Measurements from ENCODE around the gene TICAM1.
A peak's percentile ranks its signal among the peaks of the same experiment; 100 is the strongest.
"Not testable (repeated sequence)": the region's sequence is repeated elsewhere in the genome, so short reads cannot be mapped to it uniquely, and the experiment has no call there.

Gene TICAM1

GRCh38 chr19:4807188-4807587 lies 24.3 kb downstream of the TICAM1 start:
- no peak overlapping the region for H3K4me3 ChIP-seq (ENCODE audit: low read length)
- no peaks in the 10 kb centered on the region for H3K27me3 ChIP-seq (ENCODE audit: insufficient read depth, low read length)
- no peak overlapping the region for H2AFZ ChIP-seq (ENCODE audit: low read depth, low read length)
- H3K4me1 ChIP-seq (ENCODE audit: insufficient read depth, low read length), result no peaks in the 10 kb centered on the region
- H3K9me3 ChIP-seq (ENCODE audit: low read length), result no peaks in the 10 kb centered on the region
- H3K36me3 ChIP-seq (ENCODE audit: insufficient read depth, low read length), result no peaks in the 10 kb centered on the region

DNA sequence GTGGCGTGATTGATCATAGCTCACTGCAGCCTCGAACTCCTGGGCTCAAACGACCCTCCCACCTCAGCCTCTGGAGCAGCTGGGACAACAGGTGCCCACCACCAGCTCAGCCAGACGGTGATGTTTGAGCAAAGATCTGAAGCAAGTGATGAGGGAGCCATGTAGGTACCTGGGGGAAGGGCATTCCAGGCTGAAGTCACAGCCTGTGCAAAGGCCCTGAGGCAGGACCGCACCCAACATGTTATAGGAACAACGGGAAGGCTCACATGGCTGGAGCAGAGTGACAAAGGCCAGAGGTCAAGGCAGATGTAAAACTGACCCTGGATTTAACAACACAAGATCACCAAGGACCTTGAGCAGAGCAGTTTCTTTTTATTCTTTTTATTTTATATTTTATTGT lies 25.1 kb downstream of the TICAM1 start:
- Histone ChIP-seq H3K27me3 (ENCODE audit: insufficient read depth, low read length) (no peaks in the 10 kb centered on the region), H3K36me3 (ENCODE audit: insufficient read depth, low read length) (no peaks in the 10 kb centered on the region), H3K4me1 (ENCODE audit: insufficient read depth, low read length) (no peaks in the 10 kb centered on the region), H2AFZ (ENCODE audit: low read depth, low read length) (no peak overlapping the region), H3K4me3 (ENCODE audit: low read length) (no peak overlapping the region), H3K9me3 (ENCODE audit: low read length) (no peaks in the 10 kb centered on the region)

DNA sequence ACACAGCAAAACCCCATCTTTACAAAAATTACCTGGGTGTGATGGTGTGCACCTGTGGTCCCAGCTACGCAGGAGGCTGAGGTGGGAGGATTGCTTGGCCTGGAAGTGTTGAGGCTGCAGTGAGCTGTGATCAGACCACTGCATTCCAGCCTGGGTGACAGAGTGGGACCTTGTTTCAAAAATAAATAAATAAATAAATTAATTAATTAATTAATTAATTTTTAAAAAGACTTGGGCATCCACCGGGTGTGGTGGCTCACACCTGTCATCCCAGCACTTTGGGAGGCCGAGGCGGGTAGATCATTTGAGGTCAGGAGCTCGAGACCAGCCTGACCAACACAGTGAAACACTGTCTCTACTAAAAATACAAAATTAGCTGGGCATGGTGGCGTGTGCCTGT lies 26.4 kb downstream of the TICAM1 start:
- not testable (repeated sequence) for H3K4me1 ChIP-seq (ENCODE audit: insufficient read depth, low read length); H3K4me3 ChIP-seq (ENCODE audit: low read length); H2AFZ ChIP-seq (ENCODE audit: low read depth, low read length); H3K9me3 ChIP-seq (ENCODE audit: low read length); H3K27me3 ChIP-seq (ENCODE audit: insufficient read depth, low read length); H3K36me3 ChIP-seq (ENCODE audit: insufficient read depth, low read length)

DNA sequence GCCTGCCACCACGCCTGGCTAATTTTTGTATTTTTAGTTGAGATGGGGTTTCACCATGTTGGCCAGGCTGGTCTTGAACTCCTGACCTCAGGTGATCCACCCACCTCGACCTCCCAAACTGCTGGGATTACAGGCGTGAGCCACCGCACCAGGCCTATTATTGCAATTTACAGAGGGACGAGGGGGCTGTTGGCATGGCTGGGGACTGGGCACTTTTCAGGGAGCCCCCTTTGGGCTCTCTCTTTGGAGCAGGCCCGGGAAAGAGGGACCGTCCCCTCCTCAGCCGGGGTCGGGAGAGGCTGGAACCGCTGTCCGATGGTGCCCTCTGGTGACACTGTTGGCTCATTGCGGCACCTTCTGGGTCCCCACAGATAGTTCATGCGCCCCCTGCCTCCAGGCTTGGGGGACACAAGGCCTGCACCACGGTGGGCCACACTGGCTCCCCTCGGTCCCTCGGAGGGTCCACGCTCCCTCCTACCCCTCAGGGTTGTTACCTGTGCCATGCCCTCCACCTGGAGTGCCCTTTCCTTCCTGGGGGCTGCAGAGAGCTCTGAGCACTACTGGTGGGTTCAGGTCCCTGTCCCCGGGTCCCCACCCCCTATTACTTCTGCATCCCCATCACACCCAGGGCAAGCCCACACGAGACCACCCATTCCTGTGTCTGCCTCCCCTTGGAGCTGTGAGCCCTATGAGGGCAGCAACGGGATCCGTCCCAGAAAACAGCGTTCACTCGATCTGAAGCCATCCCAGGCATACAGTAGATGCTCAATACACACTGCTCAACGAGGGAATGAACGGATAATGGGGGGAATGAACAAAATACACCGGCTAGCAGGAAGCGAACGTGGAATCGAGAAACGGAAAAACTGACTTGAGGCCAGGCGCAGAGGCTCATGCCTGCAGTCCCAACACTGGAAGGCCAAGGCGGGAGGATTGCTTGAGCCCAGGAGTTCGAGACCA lies 27.5 kb downstream of the TICAM1 start:
- H3K4me1 ChIP-seq (ENCODE audit: insufficient read depth, low read length), result no peaks in the 10 kb centered on the region
- no peaks in the 10 kb centered on the region for H3K36me3 ChIP-seq (ENCODE audit: insufficient read depth, low read length)
- H3K27me3 ChIP-seq (ENCODE audit: insufficient read depth, low read length), result no peaks in the 10 kb centered on the region
- no peak overlapping the region for H3K4me3 ChIP-seq (ENCODE audit: low read length)
- no peak overlapping the region for H2AFZ ChIP-seq (ENCODE audit: low read depth, low read length)
- H3K9me3 ChIP-seq (ENCODE audit: low read length), result no peaks in the 10 kb centered on the region

DNA sequence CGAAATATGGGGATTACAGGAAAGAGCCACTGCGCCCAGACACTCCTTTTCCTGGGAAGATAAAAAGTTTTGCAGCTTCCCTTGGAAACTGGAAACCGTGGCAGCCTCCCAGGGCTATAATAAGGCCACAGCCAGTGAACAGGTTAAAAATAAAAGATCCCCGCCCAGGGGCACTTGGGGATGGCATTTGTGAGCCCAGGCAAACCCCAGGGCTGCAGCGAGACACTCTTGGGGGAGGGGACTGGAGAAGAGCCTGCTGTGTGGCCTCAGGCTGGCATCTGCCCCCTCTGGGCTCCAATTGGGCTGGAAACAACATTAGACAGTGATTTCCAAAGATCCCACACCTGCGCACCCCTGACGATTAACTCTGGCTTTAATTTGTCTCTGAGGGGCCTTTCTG lies 28.8 kb downstream of the TICAM1 start:
- H3K9me3 ChIP-seq (ENCODE audit: low read length), result no peaks in the 10 kb centered on the region
- H3K4me3 ChIP-seq (ENCODE audit: low read length), result no peak overlapping the region
- no peaks in the 10 kb centered on the region for H3K4me1 ChIP-seq (ENCODE audit: insufficient read depth, low read length)
- H3K27me3 ChIP-seq (ENCODE audit: insufficient read depth, low read length), result no peaks in the 10 kb centered on the region
- H2AFZ ChIP-seq (ENCODE audit: low read depth, low read length), result no peak overlapping the region
- no peaks in the 10 kb centered on the region for H3K36me3 ChIP-seq (ENCODE audit: insufficient read depth, low read length)

DNA sequence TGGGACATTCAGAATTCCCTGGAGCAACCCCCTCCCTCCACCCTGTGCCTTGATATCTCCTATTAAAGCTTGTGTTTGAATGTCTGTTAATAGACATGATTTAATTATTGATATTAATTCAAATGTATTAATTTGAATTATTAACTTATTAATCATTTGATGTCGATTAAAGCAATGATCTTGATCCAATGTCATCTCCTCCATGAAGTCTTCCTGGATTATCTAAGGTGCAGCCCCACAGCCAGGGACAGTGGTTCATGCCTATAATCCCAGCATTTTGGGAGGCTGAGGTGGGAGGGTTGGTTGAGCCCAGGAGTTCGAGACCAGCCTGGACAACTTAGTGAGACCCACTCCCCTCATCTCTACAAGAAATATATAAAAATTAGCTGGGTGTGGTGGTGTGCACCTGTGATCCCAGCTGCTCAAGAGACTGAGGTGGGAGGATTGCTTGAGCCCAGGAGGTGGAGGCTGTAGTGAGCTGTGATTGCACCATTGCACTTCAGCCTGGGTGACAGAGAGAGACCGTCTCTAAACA lies 30.4 kb downstream of the TICAM1 start:
- Histone ChIP-seq H3K27me3 (ENCODE audit: insufficient read depth, low read length) (no peaks in the 10 kb centered on the region), H3K36me3 (ENCODE audit: insufficient read depth, low read length) (peaks cover 5% of the 10 kb centered on the region), H3K4me1 (ENCODE audit: insufficient read depth, low read length) (no peaks in the 10 kb centered on the region), H3K9me3 (ENCODE audit: low read length) (no peaks in the 10 kb centered on the region), H3K4me3 (ENCODE audit: low read length) (no peak overlapping the region), H2AFZ (ENCODE audit: low read depth, low read length) (no peak overlapping the region)

DNA sequence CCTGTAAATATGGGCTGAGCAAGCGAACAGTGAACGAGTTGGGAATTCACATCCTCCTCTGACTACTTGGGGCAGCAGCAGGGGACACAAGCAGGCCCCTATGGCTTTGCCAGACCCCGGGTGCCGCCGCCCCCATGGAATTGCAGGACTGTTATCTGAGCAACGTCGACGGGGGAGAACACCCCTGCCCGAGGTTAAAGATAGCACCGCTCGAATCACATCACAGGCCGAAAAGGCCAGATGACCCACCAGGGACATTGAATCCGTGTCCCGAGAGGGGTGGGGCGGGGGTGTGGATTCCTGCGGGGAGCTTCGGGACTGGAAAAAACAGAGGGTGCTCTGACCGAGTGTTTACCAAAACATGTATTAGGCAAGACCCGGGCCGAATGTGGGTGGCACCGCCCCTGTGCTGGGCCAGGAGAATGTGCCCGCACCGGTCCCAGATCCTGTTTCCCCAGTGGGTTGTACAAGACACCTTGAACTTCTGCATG lies 30.9 kb downstream of the TICAM1 start:
- Histone ChIP-seq H3K9me3 (ENCODE audit: low read length) (no peaks in the 10 kb centered on the region), H3K27me3 (ENCODE audit: insufficient read depth, low read length) (no peaks in the 10 kb centered on the region), H2AFZ (ENCODE audit: low read depth, low read length) (no peak overlapping the region), H3K4me3 (ENCODE audit: low read length) (no peak overlapping the region), H3K4me1 (ENCODE audit: insufficient read depth, low read length) (no peaks in the 10 kb centered on the region), H3K36me3 (ENCODE audit: insufficient read depth, low read length) (peaks cover 5% of the 10 kb centered on the region)

- Histone ChIP-seq H3K36me3 (ENCODE audit: insufficient read depth, low read length) (peaks cover 31% of the 10 kb centered on the region), H3K4me1 (ENCODE audit: insufficient read depth, low read length) (peaks cover 25% of the 10 kb centered on the region), H2AFZ (ENCODE audit: low read depth, low read length) (no peak overlapping the region), H3K27me3 (ENCODE audit: insufficient read depth, low read length) (no peaks in the 10 kb centered on the region), H3K9me3 (ENCODE audit: low read length) (no peaks in the 10 kb centered on the region), H3K4me3 (ENCODE audit: low read length) (no peak overlapping the region)
Observed at GRCh38 chr19:4795400-4795799, 36.1 kb downstream of the TICAM1 start.

DNA sequence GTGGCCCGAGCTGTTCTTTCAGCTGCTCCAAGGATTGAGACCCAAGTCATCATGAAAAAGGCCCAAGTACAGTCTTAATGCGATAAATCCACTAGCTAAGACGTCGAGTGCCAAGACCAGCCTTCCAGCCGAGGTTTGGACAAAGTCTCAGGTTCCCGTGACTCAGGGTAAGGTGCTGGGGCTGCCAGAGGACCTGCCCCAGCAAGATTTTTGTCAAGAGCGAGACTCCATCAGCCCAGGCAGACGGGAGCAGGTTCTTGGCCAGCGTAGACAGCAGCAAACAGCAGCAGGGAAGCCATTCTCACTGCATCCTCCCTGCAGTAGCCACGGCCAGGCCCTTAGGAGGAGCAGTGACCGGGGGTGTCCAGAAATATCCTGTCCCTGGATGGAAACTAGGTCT lies 36.5 kb downstream of the TICAM1 start:
- H3K4me1 ChIP-seq (ENCODE audit: insufficient read depth, low read length), result peaks cover 25% of the 10 kb centered on the region
- H3K4me3 ChIP-seq (ENCODE audit: low read length), result no peak overlapping the region
- no peaks in the 10 kb centered on the region for H3K27me3 ChIP-seq (ENCODE audit: insufficient read depth, low read length)
- no peak overlapping the region for H2AFZ ChIP-seq (ENCODE audit: low read depth, low read length)
- no peaks in the 10 kb centered on the region for H3K9me3 ChIP-seq (ENCODE audit: low read length)
- peaks cover 31% of the 10 kb centered on the region for H3K36me3 ChIP-seq (ENCODE audit: insufficient read depth, low read length)

- H3K4me3 ChIP-seq (ENCODE audit: low read length); H3K9me3 ChIP-seq (ENCODE audit: low read length); H2AFZ ChIP-seq (ENCODE audit: low read depth, low read length); H3K27me3 ChIP-seq (ENCODE audit: insufficient read depth, low read length): not testable (repeated sequence)
- Histone ChIP-seq H3K4me1 (ENCODE audit: insufficient read depth, low read length) (peaks cover 25% of the 10 kb centered on the region), H3K36me3 (ENCODE audit: insufficient read depth, low read length) (peaks cover 31% of the 10 kb centered on the region)
Observed at GRCh38 chr19:4793278-4793677, 38.2 kb downstream of the TICAM1 start.

DNA sequence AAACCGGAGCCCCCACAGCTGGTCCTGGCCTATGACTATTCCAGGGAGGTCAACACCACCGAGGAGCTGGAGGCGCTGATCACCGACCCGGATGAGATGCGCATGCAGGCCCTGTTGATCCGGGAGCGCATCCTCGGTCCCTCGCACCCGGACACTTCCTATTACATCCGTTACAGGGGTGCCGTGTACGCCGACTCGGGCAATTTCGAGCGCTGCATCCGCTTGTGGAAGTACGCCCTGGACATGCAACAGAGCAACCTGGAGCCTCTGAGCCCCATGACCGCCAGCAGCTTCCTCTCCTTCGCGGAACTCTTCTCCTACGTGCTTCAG lies 38.7 kb downstream of the TICAM1 start:
- H3K27me3 ChIP-seq (ENCODE audit: insufficient read depth, low read length); H2AFZ ChIP-seq (ENCODE audit: low read depth, low read length); H3K9me3 ChIP-seq (ENCODE audit: low read length): not testable (repeated sequence)
- Histone ChIP-seq H3K36me3 (ENCODE audit: insufficient read depth, low read length) (peaks cover 31% of the 10 kb centered on the region), H3K4me3 (ENCODE audit: low read length) (peak overlapping the region; percentile 75), H3K4me1 (ENCODE audit: insufficient read depth, low read length) (peaks cover 25% of the 10 kb centered on the region)

- not testable (repeated sequence) for H3K9me3 ChIP-seq (ENCODE audit: low read length); H2AFZ ChIP-seq (ENCODE audit: low read depth, low read length); H3K27me3 ChIP-seq (ENCODE audit: insufficient read depth, low read length)
- Histone ChIP-seq H3K4me1 (ENCODE audit: insufficient read depth, low read length) (peaks cover 25% of the 10 kb centered on the region), H3K4me3 (ENCODE audit: low read length) (peak overlapping the region; percentile 75), H3K36me3 (ENCODE audit: insufficient read depth, low read length) (peaks cover 31% of the 10 kb centered on the region)
Observed at GRCh38 chr19:4792019-4792865, 39.3 kb downstream of the TICAM1 start.

Data from neuron (in vitro differentiated cells).